Mononuclear cell (primary cell): ENCODE data around the gene WDR70. TPM values are rescaled to one million over a fixed set of nuclear protein-coding genes. Genes with fewer than 3 reads are reported as not detected.
"Not testable (repeated sequence)": the region's sequence is repeated elsewhere in the genome, so short reads cannot be mapped to it uniquely, and the experiment has no call there.

Experiments used
- H3K27me3 ChIP-seq: 2 replicates; pipeline ENCODE4 v1.6.0; 2011; ENCODE audit warnings: low read length, control low read depth; ENCODE audit not compliant: insufficient read depth
- H3K4me1 ChIP-seq: 2 replicates; pipeline ENCODE4 v1.5.1; 2011; ENCODE audit warnings: mild to moderate bottlenecking, low read length, control low read depth; ENCODE audit not compliant: insufficient read depth
- H3K4me3 ChIP-seq: 2 replicates; pipeline ENCODE4 v1.5.1; 2011; ENCODE audit warnings: mild to moderate bottlenecking, low read length, moderate library complexity
- H3K9me3 ChIP-seq: 2 replicates; pipeline ENCODE4 v1.5.1; 2011; ENCODE audit warnings: low read depth, mild to moderate bottlenecking, control low read depth, low read length
- total RNA-seq: library from RNA; depleted of rRNA; stranded (reverse); fragments of >200 nt; gene quantifications from one replicate; pipeline ENCODE4 v1.2.3, GENCODE V29; 2012

The WDR70 gene
- total RNA-seq, 1 donor: 21.5 TPM

DNA sequence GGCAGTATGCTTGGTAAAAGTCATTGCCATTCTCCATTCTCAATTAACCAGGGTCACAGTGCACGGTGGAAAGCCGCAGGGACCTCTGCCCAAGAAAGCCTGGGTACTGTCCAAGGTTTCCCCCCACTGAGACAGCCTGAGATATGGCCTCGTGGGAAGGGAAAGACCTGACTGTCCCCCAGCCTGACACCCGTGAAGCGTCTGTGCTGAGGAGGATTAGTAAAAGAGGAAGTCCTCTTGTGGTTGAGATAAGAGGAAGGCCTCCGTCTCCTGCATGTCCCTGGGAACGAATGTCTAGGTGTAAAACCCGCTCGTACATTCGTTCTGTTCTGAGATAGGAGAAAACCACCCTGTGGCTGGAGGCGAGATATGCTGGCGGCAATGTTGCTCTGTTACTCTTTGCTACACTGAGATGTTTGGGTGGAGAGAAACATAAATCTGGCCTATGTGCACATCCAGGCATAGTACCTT is 293.0 kb downstream of the WDR70 start:
- H3K4me3 ChIP-seq, H3K9me3 ChIP-seq, H3K27me3 ChIP-seq: not testable (repeated sequence)
- H3K4me1 ChIP-seq: peaks cover 14% of the 10 kb centered on the region

DNA sequence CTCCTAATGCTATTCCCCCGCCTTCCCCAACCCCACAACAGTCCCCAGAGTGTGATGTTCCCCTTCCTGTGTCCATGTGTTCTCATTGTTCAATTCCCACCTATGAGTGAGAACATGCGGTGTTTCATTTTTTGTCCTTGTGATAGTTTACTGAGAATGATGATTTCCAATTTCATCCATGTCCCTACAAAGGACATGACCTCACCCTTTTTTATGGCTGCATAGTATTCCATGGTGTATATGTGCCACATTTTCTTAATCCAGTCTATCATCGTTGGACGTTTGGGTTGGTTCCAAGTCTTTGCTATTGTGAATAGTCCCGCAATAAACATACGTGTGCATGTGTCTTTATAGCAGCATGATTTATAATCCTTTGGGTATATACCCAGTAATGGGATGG is 295.2 kb downstream of the WDR70 start:
- peaks cover 14% of the 10 kb centered on the region for H3K4me1 ChIP-seq
- H3K4me3 ChIP-seq, H3K27me3 ChIP-seq, H3K9me3 ChIP-seq: not testable (repeated sequence)

DNA sequence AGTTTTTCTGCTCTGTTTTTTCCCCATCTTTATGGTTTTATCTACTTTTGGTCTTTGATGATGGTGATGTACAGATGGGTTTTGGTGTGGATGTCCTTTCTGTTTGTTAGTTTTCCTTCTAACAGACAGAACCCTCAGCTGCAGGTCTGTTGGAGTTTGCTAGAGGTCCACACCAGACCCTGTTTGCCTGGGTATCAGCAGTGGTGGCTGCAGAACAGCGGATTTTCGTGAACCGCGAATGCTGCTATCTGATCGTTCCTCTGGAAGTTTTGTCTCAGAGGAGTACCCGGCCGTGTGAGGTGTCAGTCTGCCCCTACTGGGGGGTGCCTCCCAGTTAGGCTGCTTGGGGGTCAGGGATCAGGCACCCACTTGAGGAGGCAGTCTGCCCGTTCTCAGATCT is 300.2 kb downstream of the WDR70 start:
- not testable (repeated sequence) for H3K4me3 ChIP-seq, H3K9me3 ChIP-seq, H3K4me1 ChIP-seq, H3K27me3 ChIP-seq

DNA sequence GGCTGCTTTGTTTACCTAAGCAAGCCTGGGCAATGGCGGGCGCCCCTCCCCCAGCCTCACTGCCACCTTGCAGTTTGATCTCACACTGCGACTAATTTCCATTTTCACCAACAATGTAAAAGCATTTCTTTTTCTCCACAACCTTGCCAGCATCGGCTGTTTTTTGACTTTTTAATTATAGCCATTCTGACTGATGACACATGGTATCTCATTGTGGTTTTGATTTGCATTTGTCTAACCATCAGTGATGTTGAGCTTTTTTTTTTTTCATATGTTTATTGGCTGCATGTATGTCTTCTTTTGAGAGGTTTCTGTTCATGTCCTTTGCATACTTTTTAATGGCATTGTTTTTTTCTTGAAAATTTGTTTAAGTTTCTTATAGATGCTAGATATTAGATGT is 300.8 kb downstream of the WDR70 start:
- not testable (repeated sequence) for H3K4me1 ChIP-seq, H3K27me3 ChIP-seq, H3K4me3 ChIP-seq, H3K9me3 ChIP-seq

DNA sequence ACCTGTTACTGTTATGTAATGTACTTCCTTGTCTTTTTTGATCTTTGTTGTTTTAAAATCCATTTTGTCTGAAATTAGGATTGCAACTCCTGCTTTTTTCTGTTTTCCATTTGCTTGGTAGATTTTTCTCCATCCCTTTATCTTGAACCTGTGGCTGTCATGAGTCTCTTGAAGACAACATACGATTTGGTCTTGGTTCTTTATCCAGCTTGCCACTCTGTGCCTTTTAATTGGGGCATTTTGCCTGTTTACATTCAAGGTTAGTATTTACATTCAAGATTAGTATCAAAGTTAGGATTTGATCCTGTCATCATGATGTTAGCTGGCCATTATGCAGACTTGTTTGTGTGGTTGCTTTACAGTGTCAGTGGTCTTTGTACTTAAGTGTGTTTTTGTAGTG is 304.0 kb downstream of the WDR70 start:
- H3K9me3 ChIP-seq: no peaks in the 10 kb centered on the region
- H3K27me3 ChIP-seq: no peaks in the 10 kb centered on the region
- no peaks in the 10 kb centered on the region for H3K4me1 ChIP-seq
- H3K4me3 ChIP-seq: no peak overlapping the region

DNA sequence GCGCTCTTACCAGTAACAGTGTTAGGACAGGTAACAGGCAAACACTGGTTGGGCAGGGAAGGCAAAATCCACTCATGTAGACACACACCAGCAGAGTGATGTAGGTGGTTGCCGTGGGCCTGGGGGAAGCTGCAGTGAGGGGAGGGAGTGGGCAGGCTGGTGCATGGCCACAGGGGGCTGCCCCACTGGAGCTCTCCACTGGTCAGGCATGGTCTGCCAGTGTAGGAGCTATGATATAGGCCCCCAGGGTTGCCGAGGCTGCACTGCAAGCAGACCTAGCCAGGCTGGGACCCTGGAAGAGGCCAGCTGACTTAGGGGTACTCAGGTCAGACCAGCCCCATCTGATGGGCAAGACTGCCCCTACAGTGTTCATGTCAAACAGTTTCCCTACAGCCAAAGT is 306.1 kb downstream of the WDR70 start:
- no peaks in the 10 kb centered on the region for H3K4me1 ChIP-seq
- no peaks in the 10 kb centered on the region for H3K27me3 ChIP-seq

DNA sequence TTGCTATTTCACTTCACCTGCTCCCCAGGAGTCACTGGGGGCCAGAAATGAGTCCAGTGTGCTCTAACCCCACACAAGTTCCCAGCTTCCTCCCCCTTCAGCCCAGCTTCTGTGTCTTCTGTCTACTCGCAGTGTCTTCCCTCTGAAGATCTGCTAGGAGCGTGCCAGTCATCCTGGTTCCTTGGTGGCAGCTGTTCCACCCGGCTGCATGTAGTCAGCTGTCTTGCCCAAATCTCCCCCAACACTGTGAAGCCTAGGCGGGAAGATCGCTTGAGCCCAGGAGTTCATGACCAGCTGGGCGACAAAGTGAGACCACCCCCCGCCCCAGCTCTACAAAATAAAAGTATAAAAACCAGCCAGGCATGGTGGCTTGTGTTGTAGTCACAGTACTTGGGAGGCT is 306.7 kb downstream of the WDR70 start:
- no peaks in the 10 kb centered on the region for H3K4me1 ChIP-seq
- no peaks in the 10 kb centered on the region for H3K27me3 ChIP-seq
- H3K9me3 ChIP-seq: no peaks in the 10 kb centered on the region
- H3K4me3 ChIP-seq: no peak overlapping the region

More for the DNA sequence above, 306.1 kb downstream of the WDR70 start:
- H3K4me3 ChIP-seq: no peak overlapping the region
- no peaks in the 10 kb centered on the region for H3K9me3 ChIP-seq

DNA sequence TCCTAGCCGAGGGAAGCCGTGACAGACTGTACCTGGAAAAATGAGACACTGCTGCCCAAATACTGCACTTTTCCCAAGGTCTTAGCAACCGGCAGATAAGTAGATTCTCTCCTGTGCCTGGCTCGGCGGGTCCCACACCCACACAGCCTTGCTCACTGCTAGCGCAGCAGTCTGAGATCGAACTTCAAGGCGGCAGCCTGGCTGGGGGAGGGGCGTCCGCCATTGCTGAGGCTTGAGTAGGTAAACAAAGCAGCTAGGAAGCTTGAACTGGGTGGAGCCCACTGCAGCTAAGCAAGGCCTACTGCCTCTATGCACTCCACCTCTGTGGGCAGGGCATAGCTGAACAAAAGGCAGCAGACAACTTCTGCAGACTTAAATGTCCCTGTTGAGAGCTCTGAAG is 309.8 kb downstream of the WDR70 start:
- not testable (repeated sequence) for H3K27me3 ChIP-seq, H3K9me3 ChIP-seq, H3K4me3 ChIP-seq

DNA sequence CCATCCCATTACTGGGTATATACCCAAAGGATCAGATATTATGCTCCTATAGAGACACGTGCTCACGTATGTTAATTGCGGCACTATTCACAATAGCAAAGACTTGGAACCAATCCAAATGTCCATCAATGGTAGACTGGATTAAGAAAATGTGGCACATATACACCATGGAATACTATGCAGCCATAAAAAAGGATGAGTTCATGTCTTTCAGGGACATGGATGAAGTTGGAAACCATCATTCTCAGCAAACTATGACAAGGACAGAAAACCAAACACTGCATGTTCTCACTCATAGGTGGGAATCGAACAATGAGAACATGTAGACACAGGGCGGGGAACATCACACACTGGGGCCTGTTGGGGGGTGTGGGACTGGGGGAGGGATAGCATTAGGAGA is 315.2 kb downstream of the WDR70 start:
- not testable (repeated sequence) for H3K4me3 ChIP-seq, H3K9me3 ChIP-seq

More for the DNA sequence above, 309.8 kb downstream of the WDR70 start:
- H3K4me1 ChIP-seq: not testable (repeated sequence)

DNA sequence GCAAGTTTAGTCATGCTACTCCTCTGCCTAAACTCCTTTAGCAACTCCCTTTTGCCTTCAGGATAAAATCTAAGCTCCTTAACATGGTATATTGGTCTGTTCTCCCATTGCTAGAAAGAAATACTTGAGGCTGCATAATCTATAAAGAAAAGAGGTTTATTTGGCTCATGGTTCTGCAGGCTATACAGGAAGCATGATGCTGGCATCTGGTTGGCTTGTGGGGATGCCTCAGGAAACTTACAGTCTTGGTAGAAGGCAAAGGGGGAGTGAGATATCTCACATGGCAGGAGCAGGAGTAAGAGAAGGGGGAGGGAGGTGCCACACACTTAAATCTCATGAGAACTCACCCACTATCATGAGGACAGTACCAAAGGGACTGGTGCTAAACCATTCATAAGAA is 315.7 kb downstream of the WDR70 start:
- H3K4me1 ChIP-seq: no peaks in the 10 kb centered on the region
- H3K9me3 ChIP-seq: no peaks in the 10 kb centered on the region

More for the DNA sequence above, 315.2 kb downstream of the WDR70 start:
- H3K27me3 ChIP-seq, H3K4me1 ChIP-seq: not testable (repeated sequence)

DNA sequence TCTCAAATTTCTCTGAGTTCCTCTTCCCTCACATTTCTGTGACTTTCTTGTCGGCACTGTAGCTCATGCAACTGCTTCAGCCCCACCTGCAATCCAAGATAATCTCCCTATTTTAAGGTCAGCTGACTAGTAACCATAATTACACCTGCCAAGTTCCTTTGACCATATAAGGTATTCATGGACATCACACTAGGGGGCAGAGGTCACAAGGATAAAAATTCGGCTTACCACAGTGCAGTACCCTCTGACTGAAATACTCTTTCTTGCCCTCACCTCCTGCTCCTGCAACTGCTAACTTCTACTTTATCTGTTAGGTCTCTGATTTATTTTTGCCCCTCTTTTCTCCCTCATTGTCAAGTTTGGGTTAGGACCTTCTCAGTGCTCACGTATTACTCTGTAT is 316.5 kb downstream of the WDR70 start:
- Histone ChIP-seq H3K4me3 (no peak overlapping the region), H3K27me3 (no peaks in the 10 kb centered on the region), H3K4me1 (no peaks in the 10 kb centered on the region), H3K9me3 (no peaks in the 10 kb centered on the region)

More for the DNA sequence above, 315.7 kb downstream of the WDR70 start:
- no peaks in the 10 kb centered on the region for H3K27me3 ChIP-seq
- no peak overlapping the region for H3K4me3 ChIP-seq

DNA sequence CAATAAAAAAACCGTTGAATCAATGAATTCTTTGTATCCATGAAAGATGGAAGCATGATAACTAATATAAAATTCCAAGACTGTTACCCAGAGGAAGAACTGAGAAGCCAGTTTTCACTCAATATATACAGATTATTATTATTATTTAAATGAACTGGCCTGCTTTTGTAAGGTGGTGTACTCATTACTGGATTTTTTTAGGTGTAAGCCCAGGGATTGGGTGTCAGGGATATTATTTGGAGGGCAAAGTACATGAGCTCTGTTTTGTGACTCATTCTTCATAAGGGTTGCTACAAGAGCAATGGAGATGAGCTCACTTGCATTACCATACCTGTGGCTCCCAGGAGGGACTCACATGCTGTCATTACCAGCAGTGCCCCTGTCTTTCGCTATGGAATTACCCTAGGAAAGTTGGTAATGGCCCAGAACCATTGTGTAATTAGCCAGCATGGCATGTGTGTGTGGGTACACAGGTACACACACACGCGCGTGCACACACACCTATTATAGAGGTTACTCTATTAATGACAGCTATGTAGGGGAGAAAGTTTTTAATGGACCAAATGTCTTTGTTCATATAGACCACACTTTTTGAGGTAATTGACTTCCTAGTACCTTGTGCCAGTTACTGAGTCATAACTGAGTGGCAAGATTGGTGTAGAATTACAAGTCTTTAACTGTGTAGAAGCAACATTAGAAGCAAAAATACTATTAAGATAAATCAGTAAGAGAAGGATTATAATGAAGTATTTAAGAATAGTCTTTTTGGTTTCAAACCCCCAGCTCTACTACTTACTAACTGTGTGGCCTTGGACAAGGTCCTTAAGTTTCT is 317.3 kb downstream of the WDR70 start:
- Histone ChIP-seq H3K9me3 (no peaks in the 10 kb centered on the region), H3K4me3 (no peak overlapping the region), H3K27me3 (no peaks in the 10 kb centered on the region), H3K4me1 (no peaks in the 10 kb centered on the region)

DNA sequence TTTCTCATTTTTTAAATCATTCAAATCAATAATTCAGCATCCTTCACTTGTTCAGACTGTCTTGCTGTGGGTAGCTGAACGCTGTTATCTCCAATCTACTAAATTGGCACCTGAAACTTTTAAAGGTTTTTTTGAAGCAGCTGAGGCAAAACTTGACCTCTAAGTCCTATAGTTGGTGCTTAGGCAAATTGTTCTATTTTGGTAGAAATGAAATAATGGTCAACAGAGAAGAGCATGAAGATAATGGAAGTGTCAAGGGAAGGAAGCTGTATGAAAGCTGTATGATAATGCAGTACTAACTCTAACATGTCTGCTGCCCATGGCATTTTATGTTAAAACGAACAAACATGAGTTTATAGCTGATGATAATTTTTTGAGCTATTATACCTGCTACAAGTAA is 322.8 kb downstream of the WDR70 start:
- no peaks in the 10 kb centered on the region for H3K9me3 ChIP-seq
- H3K27me3 ChIP-seq: no peaks in the 10 kb centered on the region
- H3K4me1 ChIP-seq: no peaks in the 10 kb centered on the region
- no peak overlapping the region for H3K4me3 ChIP-seq

DNA sequence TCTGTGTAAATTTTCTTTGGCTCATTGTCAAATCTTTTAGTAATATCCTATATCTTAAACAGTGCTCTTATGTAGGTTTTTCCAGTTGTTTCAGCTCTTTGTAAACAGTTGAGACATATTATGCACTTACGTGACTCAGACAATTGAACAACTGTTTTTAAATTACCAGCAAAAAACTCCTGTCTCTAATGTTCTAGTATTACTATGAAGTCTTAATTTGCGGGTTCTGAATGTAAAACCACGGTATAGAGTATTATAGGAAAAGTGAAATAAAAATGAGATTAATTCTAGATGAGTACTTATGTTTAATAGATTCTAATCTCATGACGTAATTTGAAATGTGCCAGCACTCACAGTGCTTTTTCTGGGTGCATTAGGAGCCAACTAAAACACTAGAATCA is 324.7 kb downstream of the WDR70 start:
- Histone ChIP-seq H3K4me1 (no peaks in the 10 kb centered on the region), H3K27me3 (no peaks in the 10 kb centered on the region), H3K9me3 (no peaks in the 10 kb centered on the region), H3K4me3 (no peak overlapping the region)

DNA sequence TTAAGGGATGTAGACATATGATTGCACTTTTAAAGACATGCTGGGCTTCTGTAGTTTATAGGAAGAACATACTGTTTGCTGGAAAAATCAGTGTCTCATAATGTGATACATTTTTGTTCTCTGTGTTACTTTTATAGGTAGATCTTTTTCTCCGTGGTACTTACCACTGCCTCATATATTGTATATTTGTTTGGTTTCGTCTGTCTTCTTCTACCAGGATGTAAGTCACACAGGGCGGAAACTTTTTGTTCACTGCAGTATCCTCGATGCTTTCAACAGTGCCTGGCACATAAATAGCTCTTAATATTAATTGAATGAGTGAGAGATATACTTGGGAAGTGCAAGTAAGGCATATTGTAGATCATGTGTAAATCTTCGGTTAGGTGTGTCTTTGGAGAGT is 325.3 kb downstream of the WDR70 start:
- H3K4me1 ChIP-seq: no peaks in the 10 kb centered on the region
- no peak overlapping the region for H3K4me3 ChIP-seq
- H3K27me3 ChIP-seq: no peaks in the 10 kb centered on the region
- H3K9me3 ChIP-seq: no peaks in the 10 kb centered on the region

DNA sequence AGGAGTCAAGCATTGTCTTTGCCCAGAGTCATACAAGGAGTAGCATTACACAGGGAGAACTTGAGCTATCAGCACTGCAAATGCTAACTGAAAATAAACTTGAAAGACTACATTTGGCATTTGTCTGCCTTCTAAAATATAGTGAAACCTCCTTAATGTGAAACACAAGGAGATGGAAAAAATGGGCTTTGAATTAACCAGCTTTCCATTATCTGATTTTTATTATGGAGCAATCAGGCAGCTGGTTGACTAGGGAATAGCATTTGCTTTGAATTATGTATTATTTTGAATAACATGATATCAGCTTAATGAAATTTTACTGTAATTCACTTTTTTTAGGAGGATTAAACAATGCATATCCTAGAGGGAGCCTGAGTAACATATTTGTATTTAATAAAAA is 329.9 kb downstream of the WDR70 start:
- H3K27me3 ChIP-seq: no peaks in the 10 kb centered on the region
- no peak overlapping the region for H3K4me3 ChIP-seq
- H3K4me1 ChIP-seq: no peaks in the 10 kb centered on the region
- no peaks in the 10 kb centered on the region for H3K9me3 ChIP-seq
